T1000 (cell line): ENCODE data around the gene API5.

Experiments
- DNase-seq: peaks from one replicate; lab custom pipeline; 2025; ENCODE audit warnings: mixed read lengths; lab: John Stamatoyannopoulos, UW

API5 gene

GRCh38 chr11:43359422-43359818 is 47.6 kb downstream of the API5 start:
- DNase-seq, result no peak

- no peak for DNase-seq
Observed at GRCh38 chr11:43360361-43361032, 48.7 kb downstream of the API5 start.

DNA sequence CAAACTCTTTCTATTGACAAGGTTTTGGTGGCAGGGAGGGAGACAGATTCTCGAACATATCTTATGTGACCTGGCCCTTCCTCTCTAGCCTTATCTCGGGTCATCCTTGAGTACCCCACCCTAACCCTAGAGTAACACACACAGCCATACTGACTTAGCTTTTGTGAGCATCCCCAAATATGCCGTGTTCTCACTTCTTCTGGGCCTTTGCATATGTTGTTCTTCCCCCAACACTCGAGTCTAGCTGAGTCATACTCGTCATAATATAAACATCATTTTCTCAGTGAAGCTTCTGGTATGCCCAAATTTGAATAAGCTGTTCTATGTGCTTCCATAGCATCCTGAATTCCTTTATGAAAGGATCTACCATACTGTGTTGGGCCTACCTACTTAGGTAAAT is 54.9 kb downstream of the API5 start:
- DNase-seq, result no peak

DNA sequence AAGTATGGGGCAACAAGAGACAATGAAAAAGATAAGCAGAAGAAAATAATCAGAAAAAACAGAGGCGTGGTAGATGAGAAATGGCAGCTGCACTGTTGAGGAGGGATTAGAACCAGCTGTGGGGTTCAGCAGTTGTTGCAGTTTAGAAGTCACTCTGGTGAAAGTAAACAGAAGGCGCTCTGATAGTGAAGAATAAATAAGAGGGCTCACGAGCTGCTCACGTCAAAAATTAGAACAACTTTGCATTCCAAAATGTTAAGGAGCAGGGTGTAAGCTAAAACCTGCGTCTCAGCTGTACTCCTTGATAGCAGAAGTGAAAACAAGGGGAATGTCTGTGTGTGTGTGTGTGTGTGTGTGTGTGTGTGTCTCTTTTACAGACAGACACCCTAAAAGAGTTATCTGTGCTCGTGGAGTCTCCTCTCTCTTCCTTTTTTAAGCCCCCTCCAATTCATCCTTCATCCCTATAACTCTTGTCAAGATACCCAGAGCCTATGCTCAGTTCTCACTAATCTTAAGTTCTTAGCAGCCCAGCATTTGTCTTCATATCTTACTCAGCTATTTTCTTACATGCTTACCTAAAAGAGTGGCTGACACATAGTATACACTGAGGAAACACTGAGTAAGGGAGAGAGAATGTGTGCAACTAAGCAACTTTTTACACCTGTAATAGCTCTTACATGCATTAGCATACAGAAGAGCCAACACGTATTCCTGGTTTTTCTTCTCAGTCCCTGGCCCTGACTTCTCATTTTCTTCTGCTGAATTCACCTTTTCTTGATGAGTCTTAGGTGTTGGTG is 55.8 kb downstream of the API5 start:
- no peak for DNase-seq

DNA sequence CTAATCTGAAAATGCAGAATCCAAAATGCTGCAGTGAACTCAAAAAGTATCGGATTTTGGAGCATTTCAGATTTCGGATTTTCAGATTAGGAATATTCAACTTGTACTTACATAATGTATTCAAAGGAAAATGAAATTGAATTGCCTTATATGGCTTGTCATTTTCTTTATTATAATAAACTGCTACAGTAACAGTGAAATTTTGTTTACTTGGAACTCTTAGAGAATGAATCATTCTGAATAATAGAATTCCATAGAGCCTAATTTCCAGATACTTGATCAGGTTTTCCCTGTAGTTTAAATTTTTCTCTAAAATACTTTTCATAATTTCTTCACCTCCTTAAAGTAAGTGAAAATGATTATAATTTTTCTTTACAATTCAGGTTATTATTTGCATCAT is 64.3 kb downstream of the API5 start:
- DNase-seq, result no peak

DNA sequence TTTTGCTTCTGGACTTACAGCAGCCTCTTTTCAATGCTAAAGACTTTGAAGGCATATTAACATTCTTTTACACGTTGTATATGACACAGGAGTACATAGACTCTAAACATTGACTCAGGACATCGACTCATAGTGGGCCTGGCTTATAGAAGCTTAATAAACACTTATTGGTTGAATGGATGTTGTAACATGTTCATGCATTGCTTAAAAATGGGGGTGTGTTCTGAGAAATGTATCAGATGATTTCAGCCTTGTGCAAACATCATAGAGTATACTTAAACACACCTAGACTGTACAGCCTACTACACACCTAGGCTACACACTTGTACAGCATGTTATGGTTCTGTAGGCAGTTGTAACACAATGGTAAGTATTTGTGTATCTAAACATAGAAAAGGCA is 64.8 kb downstream of the API5 start:
- DNase-seq, result no peak

DNA sequence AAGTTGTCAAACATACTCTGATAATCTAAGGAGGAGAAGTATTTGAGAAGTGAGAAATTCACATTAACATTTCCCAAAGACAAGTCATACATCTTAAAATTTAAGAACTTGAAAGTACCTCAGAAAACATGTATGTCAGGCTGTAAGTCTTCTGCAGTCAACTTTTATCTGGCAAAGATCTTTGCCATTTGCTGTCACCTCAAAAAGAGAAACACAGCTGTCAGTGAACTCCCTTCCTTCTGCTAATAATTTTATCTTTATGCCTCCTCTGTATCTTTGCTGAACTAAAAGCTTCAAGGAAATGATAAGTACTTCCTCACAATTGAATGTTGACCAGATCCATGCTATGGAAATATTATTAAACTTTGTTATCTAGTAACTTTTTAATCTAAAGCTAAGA is 65.6 kb downstream of the API5 start:
- no peak for DNase-seq

DNA sequence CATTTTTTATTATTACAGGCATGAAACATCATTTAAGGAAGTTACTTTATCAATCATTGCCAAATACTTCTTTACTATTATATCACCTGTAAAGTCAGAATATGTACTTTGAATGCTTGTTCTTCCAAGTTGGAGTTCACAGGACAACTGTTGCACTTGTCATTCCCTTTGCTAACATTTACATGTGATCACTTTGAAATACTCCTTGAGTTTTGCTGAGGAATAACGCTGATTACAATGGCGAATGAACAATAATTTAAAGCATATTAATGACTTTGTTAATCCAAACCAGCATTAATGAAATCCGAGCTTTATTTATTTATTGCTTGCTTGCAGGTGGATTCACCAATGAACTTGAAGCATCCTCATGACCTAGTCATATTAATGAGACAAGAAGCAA is 67.1 kb downstream of the API5 start:
- DNase-seq, result no peak

DNA sequence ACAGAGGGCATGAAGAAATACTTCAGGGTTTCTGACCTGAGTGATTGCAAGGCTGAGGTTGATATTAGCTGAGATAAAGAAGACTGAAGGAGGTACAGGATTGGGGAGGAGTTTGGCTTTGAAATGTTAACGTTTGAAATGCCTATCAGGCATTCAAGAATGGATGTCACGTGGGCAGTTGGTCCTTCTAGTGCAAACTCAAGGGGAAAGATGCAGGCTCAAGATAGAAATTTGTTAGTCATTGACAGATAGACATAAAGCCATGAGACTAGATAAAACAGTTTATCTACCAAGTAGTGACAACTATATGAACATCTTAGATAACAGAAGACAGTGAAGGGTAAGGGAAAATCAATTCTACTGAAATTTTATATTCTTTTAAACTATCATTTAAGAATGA is 70.0 kb downstream of the API5 start:
- DNase-seq, result no peak

- no peak for DNase-seq
Observed at GRCh38 chr11:43382614-43383013, 70.8 kb downstream of the API5 start.

DNA sequence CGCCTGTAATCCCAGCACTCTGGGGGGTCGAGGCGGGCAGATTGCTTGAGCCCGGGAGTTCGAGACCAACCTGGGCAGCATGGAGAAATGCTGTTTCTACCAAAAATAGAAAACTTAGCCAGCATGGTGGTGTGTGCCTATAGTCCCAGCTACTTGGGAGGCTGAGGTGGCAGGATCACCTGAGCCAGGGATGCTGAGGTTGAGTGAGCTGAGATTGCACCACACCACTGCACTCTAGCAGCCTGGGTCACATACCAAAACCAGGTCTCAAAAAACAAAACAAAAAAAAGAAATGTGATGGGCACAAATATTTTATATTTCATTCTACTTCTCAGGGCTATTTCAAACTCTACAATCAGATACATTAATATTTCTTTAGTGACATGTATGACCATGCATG is 72.6 kb downstream of the API5 start:
- DNase-seq, result no peak

DNA sequence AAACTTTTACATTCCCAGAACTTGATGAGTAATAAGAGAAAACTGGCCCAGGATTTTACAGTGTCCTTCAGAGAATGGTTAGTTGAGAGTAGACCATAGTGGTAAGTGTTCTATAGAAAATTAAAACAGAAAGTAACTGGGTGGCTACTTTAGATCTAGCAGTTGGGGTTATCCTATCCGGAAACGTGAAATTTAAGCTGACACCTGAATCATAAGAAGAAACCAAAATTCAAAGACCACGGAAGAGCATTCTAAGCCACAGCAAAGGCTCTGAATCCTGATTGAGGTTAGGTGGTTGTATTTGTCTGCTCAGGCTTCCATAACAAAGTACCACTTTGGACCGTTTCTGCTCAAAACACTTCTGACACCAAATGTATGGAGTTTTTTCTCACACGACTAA is 80.9 kb downstream of the API5 start:
- no peak for DNase-seq

DNA sequence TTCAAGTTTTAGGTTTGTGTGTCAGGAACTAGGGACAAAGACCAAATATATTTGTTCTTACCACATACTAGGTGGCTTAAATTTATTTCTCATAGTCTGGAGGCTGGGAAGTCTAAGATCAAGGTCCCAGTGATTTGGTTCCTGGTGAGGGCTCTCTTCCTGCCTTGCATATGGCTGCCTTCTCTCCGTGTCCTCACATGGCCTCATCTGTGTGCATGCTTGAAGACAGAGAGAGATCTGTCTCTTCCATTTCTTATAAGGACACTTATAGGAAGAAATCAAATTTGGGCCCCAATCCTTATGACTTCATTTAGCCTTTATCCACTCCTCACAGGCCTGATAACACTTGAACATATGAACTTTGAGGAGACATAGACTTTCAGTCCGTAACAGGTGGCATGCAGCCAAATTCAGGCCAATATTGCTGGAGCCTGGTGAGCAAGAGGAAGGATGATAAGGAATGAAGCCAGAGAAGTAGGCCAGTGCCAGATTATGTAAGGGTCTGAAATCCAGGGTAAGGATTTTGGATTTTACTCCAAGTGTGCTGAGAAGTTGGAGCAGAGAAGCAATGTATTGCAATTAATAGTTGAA is 82.1 kb downstream of the API5 start:
- no peak for DNase-seq
